ENCODE results near the gene CDC34.

- no peak for TF ChIP-seq CTCF (IDR thresholded peaks at IDR 0.05; ENCODE audit: low read depth, low read length, poor library complexity, severe bottlenecking)
- no peak for TF ChIP-seq EZH2phosphoT487 (IDR thresholded peaks at IDR 0.05; ENCODE audit: borderline replicate concordance, low read length)
These were observed 40.3 kb upstream of the CDC34 start for GRCh38 chr19:491146-491741.
